ENCODE results near the gene CRIM1.

DNA sequence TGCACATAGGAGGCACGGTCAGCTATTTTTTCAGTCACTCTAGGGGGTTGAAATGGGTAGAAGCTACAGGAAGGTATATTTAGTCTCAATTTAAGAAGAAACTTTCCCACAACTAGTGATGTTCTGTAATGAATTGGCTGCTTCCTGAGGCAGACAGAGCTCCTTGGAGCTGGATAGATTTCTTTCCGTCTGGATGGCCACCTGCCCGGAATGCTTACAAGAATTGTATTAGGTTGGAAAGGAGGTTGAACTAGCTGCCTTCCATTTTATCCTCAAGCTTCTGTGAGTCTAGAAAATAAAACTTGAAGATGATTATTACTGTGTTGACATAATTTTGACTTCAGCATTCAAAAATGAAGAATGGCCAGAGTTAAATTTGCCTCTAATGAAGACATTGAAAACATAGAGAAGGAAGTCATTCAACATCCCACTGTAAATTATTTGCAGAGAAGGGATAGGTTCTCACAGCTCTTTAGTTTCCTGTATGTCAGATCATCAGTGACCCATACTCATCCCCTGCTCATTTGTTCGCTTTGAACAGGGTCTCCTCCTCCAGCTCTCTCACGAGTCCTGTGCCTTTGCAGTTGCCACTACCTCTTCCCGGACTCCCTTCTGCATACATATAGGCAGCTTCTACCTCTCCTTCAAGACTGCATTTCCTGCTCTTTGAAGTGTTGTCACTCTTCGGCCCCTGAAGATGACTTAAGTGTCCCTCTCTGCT, 88.8 kb downstream of the CRIM1 start:
- TF ChIP-seq POLR2AphosphoS5 (IDR thresholded peaks at IDR 0.05; ENCODE audit: low read depth, low read length) (no peak), TAF1 (IDR thresholded peaks at IDR 0.05; ENCODE audit: borderline replicate concordance, insufficient read depth, low read length) (no peak), SIN3A (IDR thresholded peaks at IDR 0.05; ENCODE audit: borderline replicate concordance, insufficient read depth, low read length) (no peak)
- TF ChIP-seq, protein P1, sequence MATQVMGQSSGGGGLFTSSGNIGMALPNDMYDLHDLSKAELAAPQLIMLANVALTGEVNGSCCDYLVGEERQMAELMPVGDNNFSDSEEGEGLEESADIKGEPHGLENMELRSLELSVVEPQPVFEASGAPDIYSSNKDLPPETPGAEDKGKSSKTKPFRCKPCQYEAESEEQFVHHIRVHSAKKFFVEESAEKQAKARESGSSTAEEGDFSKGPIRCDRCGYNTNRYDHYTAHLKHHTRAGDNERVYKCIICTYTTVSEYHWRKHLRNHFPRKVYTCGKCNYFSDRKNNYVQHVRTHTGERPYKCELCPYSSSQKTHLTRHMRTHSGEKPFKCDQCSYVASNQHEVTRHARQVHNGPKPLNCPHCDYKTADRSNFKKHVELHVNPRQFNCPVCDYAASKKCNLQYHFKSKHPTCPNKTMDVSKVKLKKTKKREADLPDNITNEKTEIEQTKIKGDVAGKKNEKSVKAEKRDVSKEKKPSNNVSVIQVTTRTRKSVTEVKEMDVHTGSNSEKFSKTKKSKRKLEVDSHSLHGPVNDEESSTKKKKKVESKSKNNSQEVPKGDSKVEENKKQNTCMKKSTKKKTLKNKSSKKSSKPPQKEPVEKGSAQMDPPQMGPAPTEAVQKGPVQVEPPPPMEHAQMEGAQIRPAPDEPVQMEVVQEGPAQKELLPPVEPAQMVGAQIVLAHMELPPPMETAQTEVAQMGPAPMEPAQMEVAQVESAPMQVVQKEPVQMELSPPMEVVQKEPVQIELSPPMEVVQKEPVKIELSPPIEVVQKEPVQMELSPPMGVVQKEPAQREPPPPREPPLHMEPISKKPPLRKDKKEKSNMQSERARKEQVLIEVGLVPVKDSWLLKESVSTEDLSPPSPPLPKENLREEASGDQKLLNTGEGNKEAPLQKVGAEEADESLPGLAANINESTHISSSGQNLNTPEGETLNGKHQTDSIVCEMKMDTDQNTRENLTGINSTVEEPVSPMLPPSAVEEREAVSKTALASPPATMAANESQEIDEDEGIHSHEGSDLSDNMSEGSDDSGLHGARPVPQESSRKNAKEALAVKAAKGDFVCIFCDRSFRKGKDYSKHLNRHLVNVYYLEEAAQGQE (IDR thresholded peaks at IDR 0.05; ENCODE audit: insufficient read depth in 1 of 2, low read depth in 2 of 2, low read length in 2 of 2) = no peak
